Nephron progenitor cell (in vitro differentiated cells): ENCODE results near the gene FAM53C.

Source experiments
- DNase-seq: peaks from one replicate; pipeline ENCODE4 v3.0.0; 2021
- H3K27ac Mint-ChIP-seq: 2 replicates; pipeline ENCODE4 v1.8.0; 2021; ENCODE audit warnings: mild to moderate bottlenecking, moderate library complexity, mixed read lengths
- H3K27me3 Mint-ChIP-seq: 2 replicates; pipeline ENCODE4 v1.8.0; 2021; ENCODE audit warnings: mild to moderate bottlenecking, low read depth, mixed read lengths; ENCODE audit not compliant: poor library complexity
- H3K36me3 Mint-ChIP-seq: 2 replicates; pipeline ENCODE4 v1.8.0; 2021; ENCODE audit warnings: low read depth, mixed read lengths
- H3K4me1 Mint-ChIP-seq: 2 replicates; pipeline ENCODE4 v1.8.0; 2021; ENCODE audit warnings: mixed read lengths
- H3K4me3 Mint-ChIP-seq: 2 replicates; pipeline ENCODE4 v1.8.0; 2021; ENCODE audit warnings: mild to moderate bottlenecking, moderate library complexity, mixed read lengths
- H3K9me3 Mint-ChIP-seq: 2 replicates; pipeline ENCODE4 v1.8.0; 2021; ENCODE audit warnings: mild to moderate bottlenecking, moderate library complexity, mixed read lengths
- TF ChIP-seq, protein P1 (sequence below): fragments of 200-600 bp; sonication (generic); IDR thresholded peaks from 2 replicates; pipeline ENCODE4 v1.5.0; 2021; ENCODE audit warnings: antibody characterized with exemption

Gene FAM53C

DNA sequence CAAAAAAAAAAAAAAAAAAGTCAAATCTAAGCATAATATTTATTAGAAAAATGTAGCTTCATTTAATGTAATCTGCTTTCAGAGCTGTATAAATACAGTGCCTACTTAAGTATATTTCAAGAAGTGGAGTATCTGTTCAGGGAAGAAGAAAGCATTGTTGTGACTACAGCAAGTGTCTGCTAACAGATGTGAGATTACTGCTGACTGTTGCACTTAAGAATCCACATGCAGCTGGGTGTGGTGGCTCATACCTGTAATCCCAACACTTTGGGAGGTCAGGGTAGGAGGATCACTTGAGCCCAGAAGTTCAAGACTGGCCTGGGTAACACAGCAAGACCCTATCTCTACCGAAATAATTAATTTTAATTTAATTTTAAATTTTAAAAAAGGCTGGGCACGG is 33.4 kb downstream of the FAM53C start:
- no peak for DNase-seq
- Mint-ChIP-seq H3K9me3 (no peaks in the 10 kb centered on the region), H3K27me3 (no peaks in the 10 kb centered on the region), H3K27ac (no peak overlapping the region), H3K4me1 (peaks cover 27% of the 10 kb centered on the region), H3K36me3 (peaks cover 23% of the 10 kb centered on the region), H3K4me3 (no peak overlapping the region)
- TF ChIP-seq, protein P1, sequence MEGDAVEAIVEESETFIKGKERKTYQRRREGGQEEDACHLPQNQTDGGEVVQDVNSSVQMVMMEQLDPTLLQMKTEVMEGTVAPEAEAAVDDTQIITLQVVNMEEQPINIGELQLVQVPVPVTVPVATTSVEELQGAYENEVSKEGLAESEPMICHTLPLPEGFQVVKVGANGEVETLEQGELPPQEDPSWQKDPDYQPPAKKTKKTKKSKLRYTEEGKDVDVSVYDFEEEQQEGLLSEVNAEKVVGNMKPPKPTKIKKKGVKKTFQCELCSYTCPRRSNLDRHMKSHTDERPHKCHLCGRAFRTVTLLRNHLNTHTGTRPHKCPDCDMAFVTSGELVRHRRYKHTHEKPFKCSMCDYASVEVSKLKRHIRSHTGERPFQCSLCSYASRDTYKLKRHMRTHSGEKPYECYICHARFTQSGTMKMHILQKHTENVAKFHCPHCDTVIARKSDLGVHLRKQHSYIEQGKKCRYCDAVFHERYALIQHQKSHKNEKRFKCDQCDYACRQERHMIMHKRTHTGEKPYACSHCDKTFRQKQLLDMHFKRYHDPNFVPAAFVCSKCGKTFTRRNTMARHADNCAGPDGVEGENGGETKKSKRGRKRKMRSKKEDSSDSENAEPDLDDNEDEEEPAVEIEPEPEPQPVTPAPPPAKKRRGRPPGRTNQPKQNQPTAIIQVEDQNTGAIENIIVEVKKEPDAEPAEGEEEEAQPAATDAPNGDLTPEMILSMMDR = no peak

DNA sequence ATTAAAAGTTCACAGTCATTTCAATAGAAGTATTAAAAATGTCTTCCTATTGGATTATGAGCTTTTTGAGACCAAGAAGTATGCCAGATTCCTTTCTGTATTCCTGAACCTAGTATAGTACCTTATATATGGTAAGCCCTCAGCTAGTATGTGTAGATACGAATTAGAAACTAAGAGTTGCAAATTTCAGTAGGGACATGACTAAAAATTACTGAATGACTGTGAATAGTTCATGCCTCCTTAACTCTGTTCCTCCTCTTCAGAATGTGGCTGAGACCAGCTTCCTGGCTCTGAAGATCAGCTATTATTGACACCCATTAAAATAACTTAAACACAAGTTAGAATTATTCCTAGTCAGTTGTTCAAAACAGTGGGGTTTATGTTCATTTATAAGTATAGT is 34.2 kb downstream of the FAM53C start:
- TF ChIP-seq, protein P1 = no peak
- Mint-ChIP-seq H3K9me3 (no peaks in the 10 kb centered on the region), H3K36me3 (peaks cover 30% of the 10 kb centered on the region), H3K4me3 (no peak overlapping the region), H3K27ac (peak overlapping the region; percentile 29), H3K4me1 (peaks cover 20% of the 10 kb centered on the region), H3K27me3 (no peaks in the 10 kb centered on the region)
- no peak for DNase-seq

DNA sequence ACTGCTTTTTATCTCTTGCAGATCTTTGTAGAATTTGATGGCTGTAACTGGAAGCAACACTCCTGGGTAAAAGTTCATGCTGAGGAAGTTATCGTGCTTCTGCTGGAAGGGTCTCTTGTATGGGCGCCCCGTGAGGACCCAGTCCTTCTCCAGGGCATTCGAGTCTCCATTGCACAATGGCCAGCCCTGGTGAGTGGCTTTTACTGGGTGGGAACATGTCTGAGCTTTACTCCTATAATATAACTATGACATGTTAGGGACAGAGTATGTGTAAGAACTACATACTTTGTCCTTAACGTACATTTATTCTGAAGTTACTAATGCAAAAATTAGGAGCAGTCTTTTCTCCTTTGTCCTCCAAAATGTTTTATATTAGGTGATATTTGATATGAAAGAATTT is 34.6 kb downstream of the FAM53C start:
- Mint-ChIP-seq H3K4me1 (peaks cover 20% of the 10 kb centered on the region), H3K27me3 (no peaks in the 10 kb centered on the region), H3K27ac (peak overlapping the region; percentile 53), H3K36me3 (peaks cover 34% of the 10 kb centered on the region), H3K9me3 (no peaks in the 10 kb centered on the region), H3K4me3 (no peak overlapping the region)
- no peak for DNase-seq
- TF ChIP-seq, protein P1 = no peak

DNA sequence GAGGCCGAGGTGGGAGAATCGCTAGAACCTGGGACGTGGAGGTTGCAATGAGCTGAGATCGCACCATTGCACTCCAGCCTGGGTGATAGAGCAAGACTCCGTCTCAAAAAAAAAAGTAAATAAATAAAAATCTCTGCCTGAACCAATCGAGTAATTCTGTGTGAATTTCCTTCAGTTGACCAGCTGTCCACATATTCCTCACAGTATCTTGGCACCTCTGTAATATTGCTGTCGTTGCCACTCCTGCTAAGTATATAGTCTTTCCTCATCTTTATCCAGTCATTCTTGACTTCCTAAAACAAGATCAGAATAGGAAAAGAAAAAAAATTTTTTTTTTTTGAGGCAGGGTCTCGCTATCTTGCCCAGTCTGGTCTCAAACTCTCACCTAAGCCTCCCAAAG is 44.3 kb downstream of the FAM53C start:
- TF ChIP-seq, protein P1 = no peak
- Mint-ChIP-seq H3K27me3 (no peaks in the 10 kb centered on the region), H3K27ac (no peak overlapping the region), H3K4me3 (no peak overlapping the region), H3K9me3 (no peaks in the 10 kb centered on the region), H3K36me3 (peaks cover 74% of the 10 kb centered on the region), H3K4me1 (no peaks in the 10 kb centered on the region)
- DNase-seq = no peak

DNA sequence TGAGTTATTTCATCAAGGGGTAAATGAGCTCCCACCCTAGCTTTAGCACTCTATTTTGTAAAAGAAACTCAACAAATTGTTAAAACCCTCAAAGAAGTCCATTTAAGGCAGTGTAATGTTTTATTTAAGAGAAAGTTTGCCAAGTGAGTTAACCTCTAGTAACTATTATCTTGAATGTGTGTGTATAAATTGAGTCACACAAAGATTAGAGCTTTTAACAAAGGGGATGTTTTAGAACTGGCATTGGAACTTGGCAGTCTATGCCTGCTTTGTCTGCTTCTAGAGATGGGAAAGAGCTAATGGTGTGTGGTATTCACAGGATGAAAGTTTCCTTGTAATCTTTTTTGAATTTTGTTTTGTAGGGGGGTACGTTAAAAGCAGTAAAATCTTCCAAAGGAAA is 47.6 kb downstream of the FAM53C start:
- H3K27ac Mint-ChIP-seq = no peak overlapping the region
- H3K4me1 Mint-ChIP-seq = no peaks in the 10 kb centered on the region
- H3K36me3 Mint-ChIP-seq = peaks cover 71% of the 10 kb centered on the region
- H3K27me3 Mint-ChIP-seq = no peaks in the 10 kb centered on the region
- H3K9me3 Mint-ChIP-seq = no peaks in the 10 kb centered on the region
- no peak for DNase-seq
- H3K4me3 Mint-ChIP-seq = no peak overlapping the region
- TF ChIP-seq, protein P1 = no peak

DNA sequence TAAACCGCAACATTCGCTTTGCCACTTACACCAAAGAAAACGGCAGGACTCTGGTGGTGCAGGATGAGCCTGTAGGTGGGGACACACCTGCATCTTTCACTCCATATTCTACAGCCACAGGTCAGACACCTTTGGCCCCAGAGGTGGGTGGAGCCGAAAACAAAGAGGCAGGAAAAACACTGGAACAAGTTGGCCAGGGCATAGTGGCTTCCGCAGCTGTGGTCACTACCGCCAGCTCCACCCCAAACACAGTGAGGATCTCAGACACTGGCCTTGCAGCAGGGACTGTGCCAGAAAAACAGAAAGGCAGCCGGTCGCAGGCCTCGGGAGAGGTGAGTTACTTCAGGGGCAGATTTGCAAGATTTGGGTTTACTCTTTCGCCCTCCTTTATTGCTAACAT is 48.2 kb downstream of the FAM53C start:
- Mint-ChIP-seq H3K9me3 (no peaks in the 10 kb centered on the region), H3K36me3 (peaks cover 76% of the 10 kb centered on the region), H3K4me1 (no peaks in the 10 kb centered on the region)

More for the DNA sequence above, 48.2 kb downstream of the FAM53C start:
- TF ChIP-seq, protein P1 = no peak
- no peak for DNase-seq
- Mint-ChIP-seq H3K4me3 (no peak overlapping the region), H3K27me3 (no peaks in the 10 kb centered on the region), H3K27ac (no peak overlapping the region)
